Vagina (tissue), 2 donors: ENCODE measurements around the gene BROX.

Source experiments
- POLR2AphosphoS5 ChIP-seq, 2 donors: sonication (generic); formaldehyde crosslinking; IDR thresholded peaks; one replicate each; pipeline ENCODE4 v1.9.0; 2017; ENCODE audit warnings: antibody characterized with exemption in 2 of 2, mild to moderate bottlenecking in 2 of 2, low read depth in 1 of 2; ENCODE audit not compliant: insufficient read depth in 1 of 2
- TF ChIP-seq, protein P1 (sequence below), 3 experiments: fragments of 450-650 bp in 2 of 3; fragments of 200-600 bp in 1 of 3; sonication (generic) in 1 of 3; IDR thresholded peaks; one replicate each; pipeline ENCODE4 v1.5.1; 2017 to 2019; ENCODE audit warnings: antibody characterized with exemption in 3 of 3, mild to moderate bottlenecking in 2 of 3, moderate library complexity in 2 of 3

DNA sequence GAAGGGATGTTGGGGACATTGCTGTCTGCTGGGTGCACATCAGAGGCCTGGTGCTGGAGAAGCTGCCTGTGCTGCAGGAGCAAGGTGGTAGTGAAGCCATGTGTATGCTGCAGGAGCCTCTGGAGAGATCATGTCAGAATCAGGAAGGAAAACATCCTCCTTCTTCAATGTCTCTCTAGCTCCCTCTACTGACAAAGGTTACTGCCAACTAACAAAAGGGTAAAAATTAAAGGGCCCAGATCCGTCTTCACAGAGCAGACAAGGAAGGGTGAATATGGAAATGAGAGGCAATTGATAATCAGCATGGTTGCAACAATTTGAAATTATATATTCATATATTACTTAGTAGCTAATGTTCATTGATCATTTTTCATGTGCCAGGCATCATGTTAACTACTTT, 56.8 kb downstream of the BROX start:
- no peak for TF ChIP-seq POLR2AphosphoS5 (IDR thresholded peaks at IDR 0.05; ENCODE audit: insufficient read depth in 1 of 2, low read depth in 1 of 2)
- TF ChIP-seq, protein P1, sequence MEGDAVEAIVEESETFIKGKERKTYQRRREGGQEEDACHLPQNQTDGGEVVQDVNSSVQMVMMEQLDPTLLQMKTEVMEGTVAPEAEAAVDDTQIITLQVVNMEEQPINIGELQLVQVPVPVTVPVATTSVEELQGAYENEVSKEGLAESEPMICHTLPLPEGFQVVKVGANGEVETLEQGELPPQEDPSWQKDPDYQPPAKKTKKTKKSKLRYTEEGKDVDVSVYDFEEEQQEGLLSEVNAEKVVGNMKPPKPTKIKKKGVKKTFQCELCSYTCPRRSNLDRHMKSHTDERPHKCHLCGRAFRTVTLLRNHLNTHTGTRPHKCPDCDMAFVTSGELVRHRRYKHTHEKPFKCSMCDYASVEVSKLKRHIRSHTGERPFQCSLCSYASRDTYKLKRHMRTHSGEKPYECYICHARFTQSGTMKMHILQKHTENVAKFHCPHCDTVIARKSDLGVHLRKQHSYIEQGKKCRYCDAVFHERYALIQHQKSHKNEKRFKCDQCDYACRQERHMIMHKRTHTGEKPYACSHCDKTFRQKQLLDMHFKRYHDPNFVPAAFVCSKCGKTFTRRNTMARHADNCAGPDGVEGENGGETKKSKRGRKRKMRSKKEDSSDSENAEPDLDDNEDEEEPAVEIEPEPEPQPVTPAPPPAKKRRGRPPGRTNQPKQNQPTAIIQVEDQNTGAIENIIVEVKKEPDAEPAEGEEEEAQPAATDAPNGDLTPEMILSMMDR (IDR thresholded peaks at IDR 0.05): no peak
